Hematopoietic multipotent progenitor cell (in vitro differentiated cells): ENCODE measurements around the gene PCBD2. TPM values are rescaled to one million over a fixed set of nuclear protein-coding genes. Genes with fewer than 3 reads are reported as not detected.
"Not testable (repeated sequence)": the region's sequence is repeated elsewhere in the genome, so short reads cannot be mapped to it uniquely, and the experiment has no call there.

Source experiments
- DNase-seq, 3 donors: peaks; one replicate each; pipeline ENCODE4 v3.0.0-alpha.2; 2011 to 2015; ENCODE audit warnings: low read depth in 2 of 3, low spot score in 2 of 3
- total RNA-seq: library from RNA; depleted of rRNA; stranded (reverse); fragments of >200 nt; gene quantifications from one replicate; pipeline ENCODE4 v1.2.3, GENCODE V29; 2012

The PCBD2 gene
- total RNA-seq, 1 donor, result 5.9 TPM

GRCh38 chr5:134957920-134958608, 53.1 kb downstream of the PCBD2 start:
- no peak for DNase-seq

GRCh38 chr5:134958755-134959154, 53.8 kb downstream of the PCBD2 start:
- no peak for DNase-seq

GRCh38 chr5:134963098-134963497, 58.2 kb downstream of the PCBD2 start:
- DNase-seq, result no peak

GRCh38 chr5:134964359-134965270, 59.7 kb downstream of the PCBD2 start:
- DNase-seq, result peak in 1 of 3 donors; percentile 13

- no peak for DNase-seq
Measured at GRCh38 chr5:134965271-134965825, 60.4 kb downstream of the PCBD2 start.

- DNase-seq, result no peak
Measured at GRCh38 chr5:134967607-134968006, 62.7 kb downstream of the PCBD2 start, which contains the start of gene CATSPER3. Gene CATSPER3, plus strand, starts transcription at chr5:134967907. Its CDS starts 85 bp downstream, at chr5:134967992.

GRCh38 chr5:134968055-134968454, 63.1 kb downstream of the PCBD2 start:
- DNase-seq, result no peak

- no peak for DNase-seq
Measured at GRCh38 chr5:134969166-134969565, 64.2 kb downstream of the PCBD2 start.

- no peak for DNase-seq
Measured at GRCh38 chr5:134975078-134975715, 70.3 kb downstream of the PCBD2 start.

GRCh38 chr5:134975843-134976242, 70.9 kb downstream of the PCBD2 start:
- no peak for DNase-seq

GRCh38 chr5:134976841-134977240, 71.9 kb downstream of the PCBD2 start:
- no peak for DNase-seq

- no peak for DNase-seq
Measured at GRCh38 chr5:134979416-134979815, 74.5 kb downstream of the PCBD2 start.

GRCh38 chr5:134982230-134982629, 77.3 kb downstream of the PCBD2 start:
- peak in 1 of 3 donors; percentile 4 for DNase-seq

- DNase-seq, result no peak
Measured at GRCh38 chr5:134989266-134989830, 84.4 kb downstream of the PCBD2 start.

GRCh38 chr5:134990183-134990582, 85.3 kb downstream of the PCBD2 start:
- not testable (repeated sequence) for DNase-seq

GRCh38 chr5:134992148-134992547, 87.2 kb downstream of the PCBD2 start:
- DNase-seq, result no peak

- no peak for DNase-seq
Measured at GRCh38 chr5:134993161-134993560, 88.2 kb downstream of the PCBD2 start.

GRCh38 chr5:134994560-134995156, 89.7 kb downstream of the PCBD2 start:
- peak in 2 of 3 donors; percentile 10 to 40 for DNase-seq

GRCh38 chr5:134995850-134996402, 91.0 kb downstream of the PCBD2 start:
- no peak for DNase-seq

- DNase-seq, result no peak
Measured at GRCh38 chr5:134997015-134997414, 92.1 kb downstream of the PCBD2 start.
